ENCODE data around the gene TIMP3.

GRCh38 chr22:32829451-32829851 lies 27.9 kb downstream of the TIMP3 start:
- TF ChIP-seq CTCF (IDR thresholded peaks at IDR 0.05) (no peak), POLR2A (IDR thresholded peaks at IDR 0.05) (no peak)

Measured in heart left ventricle (tissue), 13 donors.